ENCODE results near the gene CNTNAP2.

The CNTNAP2 gene

DNA sequence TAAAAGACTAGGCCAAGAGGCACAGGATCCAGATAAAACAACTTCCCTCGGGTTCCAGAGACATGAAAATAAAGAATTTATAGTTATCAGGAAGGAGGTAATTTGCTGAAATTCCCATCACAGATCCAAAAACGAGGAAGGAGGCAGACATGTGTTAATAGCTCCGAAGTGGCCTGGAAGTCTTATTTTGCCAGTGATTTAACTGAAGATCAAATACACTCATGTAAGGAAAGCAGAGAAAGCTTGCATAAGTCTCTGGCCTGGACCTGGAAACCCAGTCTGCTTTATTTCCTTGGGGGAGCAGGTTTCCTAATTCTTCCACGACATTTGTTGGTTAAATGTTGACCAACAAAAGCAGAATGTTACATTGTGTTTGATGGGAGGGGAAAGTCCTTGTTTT is 1975.3 kb downstream of the CNTNAP2 start:
- TF ChIP-seq, protein P1, sequence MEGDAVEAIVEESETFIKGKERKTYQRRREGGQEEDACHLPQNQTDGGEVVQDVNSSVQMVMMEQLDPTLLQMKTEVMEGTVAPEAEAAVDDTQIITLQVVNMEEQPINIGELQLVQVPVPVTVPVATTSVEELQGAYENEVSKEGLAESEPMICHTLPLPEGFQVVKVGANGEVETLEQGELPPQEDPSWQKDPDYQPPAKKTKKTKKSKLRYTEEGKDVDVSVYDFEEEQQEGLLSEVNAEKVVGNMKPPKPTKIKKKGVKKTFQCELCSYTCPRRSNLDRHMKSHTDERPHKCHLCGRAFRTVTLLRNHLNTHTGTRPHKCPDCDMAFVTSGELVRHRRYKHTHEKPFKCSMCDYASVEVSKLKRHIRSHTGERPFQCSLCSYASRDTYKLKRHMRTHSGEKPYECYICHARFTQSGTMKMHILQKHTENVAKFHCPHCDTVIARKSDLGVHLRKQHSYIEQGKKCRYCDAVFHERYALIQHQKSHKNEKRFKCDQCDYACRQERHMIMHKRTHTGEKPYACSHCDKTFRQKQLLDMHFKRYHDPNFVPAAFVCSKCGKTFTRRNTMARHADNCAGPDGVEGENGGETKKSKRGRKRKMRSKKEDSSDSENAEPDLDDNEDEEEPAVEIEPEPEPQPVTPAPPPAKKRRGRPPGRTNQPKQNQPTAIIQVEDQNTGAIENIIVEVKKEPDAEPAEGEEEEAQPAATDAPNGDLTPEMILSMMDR (IDR thresholded peaks at IDR 0.05; ENCODE audit: borderline replicate concordance, extremely low read depth, low read length, poor library complexity, severe bottlenecking): no peak
- TF ChIP-seq EZH2 (IDR thresholded peaks at IDR 0.05; ENCODE audit: borderline replicate concordance, low read depth, low read length, severe bottlenecking): no peak
- Histone ChIP-seq H3K27me3 (ENCODE audit: insufficient read depth, low read length, poor library complexity) (peaks cover 3% of the 10 kb centered on the region), H3K27ac (ENCODE audit: low read length) (no peak overlapping the region)

DNA sequence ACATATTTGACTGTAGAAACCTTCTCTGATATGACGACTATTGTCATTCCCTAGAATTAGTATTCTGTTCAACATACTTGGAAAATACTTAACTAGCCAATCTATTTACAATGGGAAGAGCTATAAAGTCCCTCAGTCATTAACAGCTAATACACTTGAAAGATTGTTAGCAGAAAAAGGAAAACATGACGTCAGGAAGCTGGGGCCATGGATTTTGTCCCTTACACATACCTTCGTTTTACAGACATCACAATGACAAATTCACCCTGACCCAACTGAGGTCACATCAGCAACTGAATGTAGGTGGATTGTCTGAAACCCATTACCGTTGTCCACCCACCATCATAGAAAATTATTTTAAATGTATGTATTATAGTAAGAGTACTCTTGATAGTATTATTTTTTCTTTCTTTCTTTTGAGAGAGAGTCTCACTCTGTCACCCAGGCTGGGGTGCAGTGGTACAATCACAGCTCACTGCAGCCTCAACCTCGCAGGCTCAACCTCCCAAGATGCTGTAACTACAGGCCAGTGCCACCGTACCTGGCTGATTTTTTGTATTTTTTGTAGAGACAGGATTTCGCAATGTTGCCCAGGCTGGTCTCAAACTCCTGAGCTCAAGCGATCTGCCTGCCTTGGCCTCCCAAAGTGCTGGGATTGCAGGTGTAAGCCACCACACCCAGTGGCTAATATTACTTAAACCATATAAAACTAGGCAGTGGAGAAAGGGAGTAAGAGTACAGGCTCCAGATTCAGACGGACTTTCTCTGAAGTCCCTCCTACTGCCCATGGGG is 1977.0 kb downstream of the CNTNAP2 start:
- H3K4me2 ChIP-seq (ENCODE audit: insufficient read depth, low read length): no peak overlapping the region
- H3K27ac ChIP-seq (ENCODE audit: low read length): no peak overlapping the region
- peaks cover 3% of the 10 kb centered on the region for H3K27me3 ChIP-seq (ENCODE audit: insufficient read depth, low read length, poor library complexity)
- H3K4me3 ChIP-seq (ENCODE audit: low read depth in 1 of 2, low read length in 2 of 2): no peak overlapping the region
- no peak for TF ChIP-seq EZH2 (IDR thresholded peaks at IDR 0.05; ENCODE audit: borderline replicate concordance, low read depth, low read length, severe bottlenecking)
- TF ChIP-seq, protein P1 (IDR thresholded peaks at IDR 0.05; ENCODE audit: borderline replicate concordance, extremely low read depth, low read length, poor library complexity, severe bottlenecking): no peak
- no peaks in the 10 kb centered on the region for H3K9me3 ChIP-seq (ENCODE audit: insufficient read depth, low read length, severe bottlenecking)
- H3K4me1 ChIP-seq (ENCODE audit: insufficient read depth, low read length): no peaks in the 10 kb centered on the region
- no peak for ATAC-seq (ENCODE audit: insufficient read depth, low read depth)
- H3K36me3 ChIP-seq (ENCODE audit: insufficient read depth, low read length): no peaks in the 10 kb centered on the region
- no peak overlapping the region for H3K9ac ChIP-seq (ENCODE audit: low read depth, low read length)
- H2AFZ ChIP-seq (ENCODE audit: low read depth, low read length): no peak overlapping the region
- no peaks in the 10 kb centered on the region for H3K79me2 ChIP-seq (ENCODE audit: insufficient read depth, low read length)
- H4K20me1 ChIP-seq (ENCODE audit: insufficient read depth, low read length): no peaks in the 10 kb centered on the region
- DNase-seq: no peak

More for the DNA sequence above, 1975.3 kb downstream of the CNTNAP2 start:
- Histone ChIP-seq H3K9me3 (ENCODE audit: insufficient read depth, low read length, severe bottlenecking) (no peaks in the 10 kb centered on the region), H2AFZ (ENCODE audit: low read depth, low read length) (no peak overlapping the region), H4K20me1 (ENCODE audit: insufficient read depth, low read length) (no peaks in the 10 kb centered on the region), H3K4me1 (ENCODE audit: insufficient read depth, low read length) (no peaks in the 10 kb centered on the region), H3K4me2 (ENCODE audit: insufficient read depth, low read length) (no peak overlapping the region), H3K36me3 (ENCODE audit: insufficient read depth, low read length) (no peaks in the 10 kb centered on the region), H3K79me2 (ENCODE audit: insufficient read depth, low read length) (no peaks in the 10 kb centered on the region), H3K9ac (ENCODE audit: low read depth, low read length) (no peak overlapping the region), H3K4me3 (ENCODE audit: low read depth in 1 of 2, low read length in 2 of 2) (no peak overlapping the region)
- DNase-seq: no peak
- ATAC-seq (ENCODE audit: insufficient read depth, low read depth): no peak

DNA sequence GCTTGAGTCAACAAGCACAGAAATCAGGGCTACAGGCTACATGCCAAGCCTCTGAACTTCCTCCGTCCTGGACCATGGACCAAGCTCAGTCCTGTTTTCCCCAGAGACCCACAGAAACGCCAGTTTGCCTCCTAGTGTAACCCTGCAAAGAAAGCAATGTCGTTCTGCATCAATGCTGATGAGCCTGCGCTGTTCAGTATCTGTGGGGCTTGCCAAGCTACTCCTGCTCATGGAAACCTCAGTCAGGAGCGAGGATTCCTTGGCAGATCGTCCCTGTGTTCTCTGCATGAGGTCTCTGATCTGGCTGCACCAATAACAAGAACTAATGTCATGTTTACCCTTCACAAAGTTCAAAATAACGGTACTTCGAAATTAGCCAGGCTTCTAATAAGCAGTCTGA is 1978.5 kb downstream of the CNTNAP2 start:
- Histone ChIP-seq H3K4me1 (ENCODE audit: insufficient read depth, low read length) (no peaks in the 10 kb centered on the region), H3K9ac (ENCODE audit: low read depth, low read length) (no peak overlapping the region), H3K27ac (ENCODE audit: low read length) (no peak overlapping the region), H3K4me2 (ENCODE audit: insufficient read depth, low read length) (no peak overlapping the region), H3K27me3 (ENCODE audit: insufficient read depth, low read length, poor library complexity) (peaks cover 3% of the 10 kb centered on the region), H3K79me2 (ENCODE audit: insufficient read depth, low read length) (no peaks in the 10 kb centered on the region), H4K20me1 (ENCODE audit: insufficient read depth, low read length) (no peaks in the 10 kb centered on the region), H3K9me3 (ENCODE audit: insufficient read depth, low read length, severe bottlenecking) (no peaks in the 10 kb centered on the region), H3K36me3 (ENCODE audit: insufficient read depth, low read length) (no peaks in the 10 kb centered on the region), H2AFZ (ENCODE audit: low read depth, low read length) (no peak overlapping the region), H3K4me3 (ENCODE audit: low read depth in 1 of 2, low read length in 2 of 2) (no peak overlapping the region)
- TF ChIP-seq, protein P1 (IDR thresholded peaks at IDR 0.05; ENCODE audit: borderline replicate concordance, extremely low read depth, low read length, poor library complexity, severe bottlenecking): no peak
- no peak for TF ChIP-seq EZH2 (IDR thresholded peaks at IDR 0.05; ENCODE audit: borderline replicate concordance, low read depth, low read length, severe bottlenecking)
- DNase-seq (no peak), ATAC-seq (ENCODE audit: insufficient read depth, low read depth) (no peak)
